NCI-H2227 treated with DMSO at 0.1 percent for 48 hours (cell line): ENCODE measurements around the gene FXYD3.

Source experiments
- DNase-seq: peaks from one replicate; lab custom pipeline; 2025; lab: John Stamatoyannopoulos, UW

FXYD3 gene

GRCh38 chr19:35162471-35163326 lies 47.1 kb downstream of the FXYD3 start:
- no peak for DNase-seq

- DNase-seq: no peak
Measured at GRCh38 chr19:35164418-35164817, 48.8 kb downstream of the FXYD3 start.

- DNase-seq: no peak
Measured at GRCh38 chr19:35165200-35166058, 49.8 kb downstream of the FXYD3 start.

- no peak for DNase-seq
Measured at GRCh38 chr19:35166100-35167063, 50.8 kb downstream of the FXYD3 start.

- DNase-seq: no peak
Measured at GRCh38 chr19:35167251-35168119, 51.9 kb downstream of the FXYD3 start.

- no peak for DNase-seq
Measured at GRCh38 chr19:35168196-35168595, 52.6 kb downstream of the FXYD3 start.

- no peak for DNase-seq
Measured at GRCh38 chr19:35169221-35169995, 53.8 kb downstream of the FXYD3 start.

- no peak for DNase-seq
Measured at GRCh38 chr19:35170359-35171061, 54.9 kb downstream of the FXYD3 start.

- DNase-seq: no peak
Measured at GRCh38 chr19:35171730-35172129, 56.1 kb downstream of the FXYD3 start.
